ENCODE results near the gene TSACC. TPM values are rescaled to one million over a fixed set of nuclear protein-coding genes. Genes with fewer than 3 reads are reported as not detected.

Gene TSACC
- polyA plus RNA-seq, 3 donors = 0.67 TPM; not detected in 2

DNA sequence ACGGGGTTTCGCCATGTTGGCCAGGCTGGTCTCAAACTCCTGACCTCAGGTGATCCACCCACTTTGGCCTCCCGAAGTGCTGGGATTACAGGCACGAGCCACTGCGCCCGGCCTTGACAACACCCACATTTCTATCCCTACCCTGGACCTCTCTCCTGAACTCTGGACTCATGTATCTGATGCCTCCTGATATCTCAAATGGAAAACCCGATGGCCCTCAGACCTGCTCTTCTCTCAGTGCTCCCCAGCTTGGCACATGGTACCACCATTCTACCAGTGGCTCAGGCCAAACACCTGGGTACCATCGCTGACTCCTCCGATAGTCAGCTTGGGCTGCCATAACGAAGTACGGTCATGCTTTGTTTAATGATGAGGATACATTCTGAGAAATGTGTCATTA, 22.2 kb downstream of the TSACC start:
- no peaks in the 10 kb centered on the region for H3K36me3 Mint-ChIP-seq
- no peaks in the 10 kb centered on the region for H3K36me3 ChIP-seq (replicated peaks in 1 of 2; ENCODE audit: control insufficient read depth in 1 of 2, insufficient read depth in 2 of 2, low read length in 2 of 2)
- no peak overlapping the region for H3K4me3 ChIP-seq (replicated peaks in 1 of 3; ENCODE audit: low read depth in 2 of 3, low read length in 3 of 3)
- H3K9me3 Mint-ChIP-seq = peaks cover 0 to 7% (median 2%) of the 10 kb centered on the region in 7 donors
- TF ChIP-seq, protein P1, sequence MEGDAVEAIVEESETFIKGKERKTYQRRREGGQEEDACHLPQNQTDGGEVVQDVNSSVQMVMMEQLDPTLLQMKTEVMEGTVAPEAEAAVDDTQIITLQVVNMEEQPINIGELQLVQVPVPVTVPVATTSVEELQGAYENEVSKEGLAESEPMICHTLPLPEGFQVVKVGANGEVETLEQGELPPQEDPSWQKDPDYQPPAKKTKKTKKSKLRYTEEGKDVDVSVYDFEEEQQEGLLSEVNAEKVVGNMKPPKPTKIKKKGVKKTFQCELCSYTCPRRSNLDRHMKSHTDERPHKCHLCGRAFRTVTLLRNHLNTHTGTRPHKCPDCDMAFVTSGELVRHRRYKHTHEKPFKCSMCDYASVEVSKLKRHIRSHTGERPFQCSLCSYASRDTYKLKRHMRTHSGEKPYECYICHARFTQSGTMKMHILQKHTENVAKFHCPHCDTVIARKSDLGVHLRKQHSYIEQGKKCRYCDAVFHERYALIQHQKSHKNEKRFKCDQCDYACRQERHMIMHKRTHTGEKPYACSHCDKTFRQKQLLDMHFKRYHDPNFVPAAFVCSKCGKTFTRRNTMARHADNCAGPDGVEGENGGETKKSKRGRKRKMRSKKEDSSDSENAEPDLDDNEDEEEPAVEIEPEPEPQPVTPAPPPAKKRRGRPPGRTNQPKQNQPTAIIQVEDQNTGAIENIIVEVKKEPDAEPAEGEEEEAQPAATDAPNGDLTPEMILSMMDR (IDR thresholded peaks at IDR 0.05) = no peak
- no peak overlapping the region for H3K4me3 Mint-ChIP-seq
- intact Hi-C loops (cut with micrococcal nuclease) = no loop called here
- no peaks in the 10 kb centered on the region for H4K20me1 ChIP-seq (ENCODE audit: insufficient read depth, low read length)
- no peak overlapping the region for H3K27ac ChIP-seq (ENCODE audit: low read depth in 1 of 2, low read length in 2 of 2)
- 100% methylated on average over 7 of the region's 11 CpGs for WGBS (ENCODE audit: insufficient coverage)
- no peak overlapping the region for H2AFZ ChIP-seq (ENCODE audit: insufficient read depth, low read depth, low read length, poor library complexity, severe bottlenecking)
- peaks cover 5% of the 10 kb centered on the region for H3K4me1 Mint-ChIP-seq
- H3K4me1 ChIP-seq (ENCODE audit: control insufficient read depth in 1 of 2, insufficient read depth in 2 of 2, low read length in 2 of 2) = peaks cover 0 to 4% of the 10 kb centered on the region in 2 donors
- H3K9ac ChIP-seq (ENCODE audit: insufficient read depth, low read length, poor library complexity, severe bottlenecking) = no peak overlapping the region
- H3K27me3 ChIP-seq (ENCODE audit: control insufficient read depth in 2 of 2, insufficient read depth in 2 of 2, low read length in 2 of 2) = peaks cover 9 to 48% of the 10 kb centered on the region in 2 donors
- no peaks in the 10 kb centered on the region for H3K9me3 ChIP-seq (replicated peaks in 1 of 2; ENCODE audit: control insufficient read depth in 1 of 2, insufficient read depth in 1 of 2, low read length in 2 of 2)
- H3K27ac Mint-ChIP-seq = no peak overlapping the region
- H3K79me2 ChIP-seq (ENCODE audit: insufficient read depth, low read length) = no peaks in the 10 kb centered on the region
- peaks cover 35 to 72% (median 63%) of the 10 kb centered on the region in 3 donors for H3K27me3 Mint-ChIP-seq (ENCODE audit: low read depth in 3 of 3)
- no peak overlapping the region for H3K4me2 ChIP-seq (replicated peaks; ENCODE audit: extremely low read depth, low read length, poor library complexity, severe bottlenecking)
- DNase-seq = no peak

DNA sequence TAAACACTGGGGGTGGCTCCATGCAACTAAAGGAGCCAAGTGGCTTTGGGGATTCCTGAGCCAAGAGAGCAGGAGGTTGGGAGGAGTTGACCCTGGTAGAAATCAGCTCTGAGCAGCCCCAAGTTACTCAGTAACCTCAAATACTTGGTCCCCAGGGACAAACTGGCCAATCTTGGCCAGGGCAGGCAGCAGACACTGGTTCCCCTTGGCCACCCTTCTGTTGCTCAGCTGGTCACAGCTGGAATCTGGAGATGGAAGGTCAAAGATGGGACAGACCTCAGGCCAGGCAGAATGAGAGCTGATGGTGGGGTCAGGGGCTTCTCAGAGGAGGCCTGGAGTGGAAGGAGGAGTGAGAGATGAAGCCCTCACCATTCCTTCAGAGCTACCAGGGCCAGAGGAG, 27.4 kb downstream of the TSACC start:
- H3K9ac ChIP-seq (ENCODE audit: insufficient read depth, low read length, poor library complexity, severe bottlenecking) = no peak overlapping the region
- H3K9me3 ChIP-seq (replicated peaks in 1 of 2; ENCODE audit: control insufficient read depth in 1 of 2, insufficient read depth in 1 of 2, low read length in 2 of 2) = no peaks in the 10 kb centered on the region
- no peak overlapping the region for H2AFZ ChIP-seq (ENCODE audit: insufficient read depth, low read depth, low read length, poor library complexity, severe bottlenecking)
- H3K4me3 ChIP-seq (replicated peaks in 1 of 3; ENCODE audit: low read depth in 2 of 3, low read length in 3 of 3) = no peak overlapping the region
- Mint-ChIP-seq H3K27me3 (ENCODE audit: low read depth in 3 of 3) (peaks cover 26 to 60% (median 45%) of the 10 kb centered on the region in 3 donors), H3K9me3 (peaks cover 0 to 3% (median 0%) of the 10 kb centered on the region in 7 donors), H3K36me3 (no peaks in the 10 kb centered on the region), H3K4me1 (peaks cover 12% of the 10 kb centered on the region), H3K27ac (peak overlapping the region in 1 of 7 donors; percentile 74), H3K4me3 (no peak overlapping the region)
- peaks cover 15 to 22% of the 10 kb centered on the region in 2 donors for H3K4me1 ChIP-seq (ENCODE audit: control insufficient read depth in 1 of 2, insufficient read depth in 2 of 2, low read length in 2 of 2)
- no peak overlapping the region for H3K27ac ChIP-seq (ENCODE audit: low read depth in 1 of 2, low read length in 2 of 2)
- intact Hi-C loops (cut with micrococcal nuclease) = no loop called here
- no peak overlapping the region for H3K4me2 ChIP-seq (replicated peaks; ENCODE audit: extremely low read depth, low read length, poor library complexity, severe bottlenecking)
- H3K27me3 ChIP-seq (ENCODE audit: control insufficient read depth in 2 of 2, insufficient read depth in 2 of 2, low read length in 2 of 2) = peaks cover 0 to 45% of the 10 kb centered on the region in 2 donors
- TF ChIP-seq, protein P1 (IDR thresholded peaks at IDR 0.05) = no peak
- H3K79me2 ChIP-seq (ENCODE audit: insufficient read depth, low read length) = no peaks in the 10 kb centered on the region
- no peaks in the 10 kb centered on the region for H4K20me1 ChIP-seq (ENCODE audit: insufficient read depth, low read length)
- no peaks in the 10 kb centered on the region for H3K36me3 ChIP-seq (replicated peaks in 1 of 2; ENCODE audit: control insufficient read depth in 1 of 2, insufficient read depth in 2 of 2, low read length in 2 of 2)
- DNase-seq = no peak

All from CD14-positive monocyte (primary cell).